ENCODE measurements around the gene PPTC7.
"Not testable (repeated sequence)": the region's sequence is repeated elsewhere in the genome, so short reads cannot be mapped to it uniquely, and the experiment has no call there.

PPTC7 gene

DNA sequence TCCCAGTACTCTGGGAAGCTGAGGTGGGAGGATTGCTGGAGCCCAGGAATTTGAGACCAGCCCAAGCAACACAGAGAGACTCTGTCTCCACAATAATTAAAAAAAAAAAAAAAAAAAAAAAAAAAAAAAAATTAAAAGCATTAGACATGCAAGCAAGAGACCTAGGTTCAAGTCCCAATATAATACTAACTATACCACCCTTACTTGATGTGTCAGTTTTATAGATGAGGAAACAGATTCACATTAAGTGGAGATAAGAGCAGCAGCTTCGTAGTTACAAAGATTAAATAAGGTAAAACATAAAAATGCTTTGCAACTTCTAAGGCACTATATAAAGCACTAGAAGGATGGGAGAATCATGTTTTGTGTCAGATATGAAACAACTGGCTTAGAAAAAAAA, 9.1 kb downstream of the PPTC7 start:
- TF ChIP-seq, protein P1, sequence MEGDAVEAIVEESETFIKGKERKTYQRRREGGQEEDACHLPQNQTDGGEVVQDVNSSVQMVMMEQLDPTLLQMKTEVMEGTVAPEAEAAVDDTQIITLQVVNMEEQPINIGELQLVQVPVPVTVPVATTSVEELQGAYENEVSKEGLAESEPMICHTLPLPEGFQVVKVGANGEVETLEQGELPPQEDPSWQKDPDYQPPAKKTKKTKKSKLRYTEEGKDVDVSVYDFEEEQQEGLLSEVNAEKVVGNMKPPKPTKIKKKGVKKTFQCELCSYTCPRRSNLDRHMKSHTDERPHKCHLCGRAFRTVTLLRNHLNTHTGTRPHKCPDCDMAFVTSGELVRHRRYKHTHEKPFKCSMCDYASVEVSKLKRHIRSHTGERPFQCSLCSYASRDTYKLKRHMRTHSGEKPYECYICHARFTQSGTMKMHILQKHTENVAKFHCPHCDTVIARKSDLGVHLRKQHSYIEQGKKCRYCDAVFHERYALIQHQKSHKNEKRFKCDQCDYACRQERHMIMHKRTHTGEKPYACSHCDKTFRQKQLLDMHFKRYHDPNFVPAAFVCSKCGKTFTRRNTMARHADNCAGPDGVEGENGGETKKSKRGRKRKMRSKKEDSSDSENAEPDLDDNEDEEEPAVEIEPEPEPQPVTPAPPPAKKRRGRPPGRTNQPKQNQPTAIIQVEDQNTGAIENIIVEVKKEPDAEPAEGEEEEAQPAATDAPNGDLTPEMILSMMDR (conservative IDR thresholded peaks at IDR 0.05) = no peak

DNA sequence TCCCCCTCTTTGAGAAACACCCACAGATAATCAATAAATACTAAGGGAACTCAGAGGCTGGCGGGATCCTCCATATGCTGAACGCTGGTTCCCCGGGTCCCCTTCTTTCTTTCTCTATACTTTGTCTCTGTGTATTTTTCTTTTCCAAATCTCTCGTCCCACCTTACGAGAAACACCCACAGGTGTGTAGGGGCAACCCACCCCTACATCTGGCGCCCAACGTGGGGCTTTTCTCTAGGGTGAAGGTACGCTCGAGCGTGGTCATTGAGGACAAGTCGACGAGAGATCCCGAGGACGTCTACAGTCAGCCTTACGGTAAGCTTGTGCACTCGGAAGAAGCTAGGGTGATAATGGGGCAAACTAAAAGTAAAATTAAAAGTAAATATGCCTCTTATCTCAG, 12.3 kb downstream of the PPTC7 start:
- not testable (repeated sequence) for H3K27ac ChIP-seq

More for the DNA sequence above, 9.1 kb downstream of the PPTC7 start:
- H3K27ac ChIP-seq = no peak overlapping the region

GRCh38 chr12:110569838-110570237, 13.3 kb downstream of the PPTC7 start:
- H3K27ac ChIP-seq = not testable (repeated sequence)

DNA sequence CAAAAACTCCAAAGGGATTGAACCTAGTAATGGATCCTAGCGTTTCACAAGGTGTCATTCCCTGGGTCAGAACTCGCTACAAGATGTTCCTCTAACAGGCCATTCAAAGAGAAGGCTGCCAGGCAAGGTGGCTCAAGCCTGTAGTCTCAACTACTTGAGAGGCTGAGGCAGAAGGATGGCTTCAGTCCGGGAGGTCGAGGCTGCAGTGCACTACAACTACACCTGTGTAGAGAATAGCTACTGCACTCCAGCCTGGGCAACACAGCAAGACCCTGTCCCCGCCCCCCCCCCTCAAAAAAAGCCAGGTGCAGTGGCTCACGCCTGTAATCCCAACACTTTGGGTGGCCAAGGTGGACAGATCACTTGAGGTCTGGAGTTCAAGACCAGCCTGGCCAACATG, 14.4 kb downstream of the PPTC7 start:
- TF ChIP-seq, protein P1 (conservative IDR thresholded peaks at IDR 0.05) = no peak
- no peak overlapping the region for H3K27ac ChIP-seq

GRCh38 chr12:110566993-110567392, 16.1 kb downstream of the PPTC7 start:
- TF ChIP-seq, protein P1 (conservative IDR thresholded peaks at IDR 0.05) = no peak
- no peak overlapping the region for H3K27ac ChIP-seq

DNA sequence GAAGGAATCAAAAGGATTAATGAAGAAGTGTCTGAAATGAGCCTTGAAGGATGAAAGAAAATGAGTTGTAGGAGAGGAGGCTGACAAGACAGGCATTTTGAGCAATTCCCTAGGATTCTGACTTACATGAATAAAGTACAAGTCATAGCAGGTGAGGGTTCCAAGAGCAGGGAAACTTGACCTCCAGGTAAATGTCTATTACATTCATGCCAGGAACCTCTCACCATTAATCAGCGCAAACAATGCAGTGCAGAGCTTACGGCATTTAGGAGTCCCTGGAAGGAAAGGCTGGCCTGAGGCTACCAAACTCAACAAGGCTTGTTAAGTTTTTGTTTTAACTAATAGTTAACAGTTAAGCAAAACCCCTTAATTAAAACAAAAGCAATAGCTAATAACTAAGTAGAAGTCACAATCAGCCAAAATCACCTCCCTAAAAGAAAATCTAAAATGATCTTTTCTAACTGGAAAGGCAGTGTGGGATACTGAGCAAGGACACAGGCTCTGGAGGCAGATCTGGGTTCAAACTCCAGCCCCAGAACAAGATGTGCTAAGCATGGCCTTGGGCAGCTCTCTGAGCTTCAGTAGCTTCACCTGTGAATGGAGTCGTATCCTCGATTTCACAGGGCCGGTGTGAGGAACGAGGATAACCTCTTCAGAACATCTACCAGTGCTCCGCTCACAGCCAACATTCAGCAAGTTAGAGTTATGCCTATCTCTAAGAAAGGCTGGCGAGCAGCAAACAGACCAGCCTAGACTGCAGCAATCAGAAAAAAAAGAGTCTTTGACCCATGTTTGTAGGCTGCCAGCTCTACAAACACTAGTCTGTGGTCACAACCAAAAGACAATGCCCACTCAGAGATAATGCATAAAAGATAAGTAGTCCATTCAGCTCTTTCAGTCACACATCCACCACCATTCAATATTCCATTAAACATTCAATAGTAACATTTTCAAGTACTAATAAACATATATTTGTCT, 16.9 kb downstream of the PPTC7 start:
- H3K27ac ChIP-seq = no peak overlapping the region
- TF ChIP-seq, protein P1 (conservative IDR thresholded peaks at IDR 0.05) = no peak

GRCh38 chr12:110564471-110564991, 18.6 kb downstream of the PPTC7 start:
- TF ChIP-seq, protein P1 (conservative IDR thresholded peaks at IDR 0.05) = no peak

DNA sequence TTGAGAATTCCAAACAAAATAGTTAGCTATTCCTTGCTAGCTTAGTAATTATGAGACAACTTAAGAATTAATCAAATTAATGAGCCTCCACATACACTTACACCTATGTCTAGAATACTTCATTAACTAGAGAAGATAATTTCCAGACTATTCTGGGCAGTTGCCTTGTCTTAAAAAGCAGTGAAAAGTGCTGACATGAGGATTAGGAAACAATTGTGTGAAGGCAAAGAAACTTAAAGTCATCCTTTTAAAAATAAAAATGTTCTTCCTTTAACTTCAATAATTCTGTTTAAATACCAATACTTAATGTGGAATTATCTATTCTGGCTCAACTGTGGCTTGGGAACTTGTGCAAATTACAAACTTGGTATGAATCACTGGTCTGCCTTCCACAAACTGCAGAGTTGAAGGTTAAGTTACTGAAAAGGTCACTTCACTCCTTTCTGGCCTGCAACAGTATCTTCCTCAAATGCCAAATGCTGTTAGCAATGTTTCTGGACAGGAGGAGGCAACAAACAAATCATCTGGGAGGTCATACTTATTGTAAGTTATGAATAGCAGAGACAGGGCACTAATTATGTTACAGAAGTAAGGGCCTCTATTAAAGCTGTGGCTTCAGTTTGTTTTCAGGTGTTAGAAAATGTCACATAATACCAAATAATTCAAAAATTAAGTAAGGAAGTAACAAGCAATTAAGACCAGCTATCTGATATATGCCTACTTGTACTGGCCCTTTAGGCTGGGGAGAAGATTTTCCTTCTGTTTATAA, 19.2 kb downstream of the PPTC7 start:
- TF ChIP-seq, protein P1 (conservative IDR thresholded peaks at IDR 0.05) = no peak
- peak overlapping the region; percentile 54 for H3K27ac ChIP-seq

More at GRCh38 chr12:110564471-110564991, 18.6 kb downstream of the PPTC7 start:
- H3K27ac ChIP-seq = peak overlapping the region; percentile 54

DNA sequence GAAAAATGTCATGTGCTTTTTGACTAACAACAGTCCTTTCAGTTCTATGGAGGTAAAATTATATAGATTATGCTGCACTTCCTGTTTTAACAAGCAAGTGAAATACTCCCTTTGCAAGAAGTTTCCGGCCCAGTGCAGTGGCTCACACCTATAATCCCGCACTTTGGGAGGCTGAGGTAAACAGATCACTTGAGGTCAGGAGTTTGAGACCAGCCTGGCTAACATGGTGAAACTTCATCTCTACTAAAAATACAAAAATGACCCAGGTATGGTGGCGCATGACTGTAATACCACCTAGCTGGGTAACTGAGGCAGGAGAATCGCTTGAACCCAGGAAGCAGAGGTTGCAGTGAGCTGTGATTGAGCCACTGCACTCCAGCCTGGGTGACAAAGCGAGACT, 20.7 kb downstream of the PPTC7 start:
- H3K27ac ChIP-seq = not testable (repeated sequence)
